T1000 (cell line): Measurements from ENCODE around the gene CACNG6.

ENCODE experiments used
- DNase-seq: peaks from one replicate; lab custom pipeline; 2025; ENCODE audit warnings: mixed read lengths; lab: John Stamatoyannopoulos, UW

CACNG6 gene

GRCh38 chr19:54045771-54046170, 54.3 kb downstream of the CACNG6 start:
- DNase-seq = no peak

- no peak for DNase-seq
Observed at GRCh38 chr19:54047616-54048015, 56.2 kb downstream of the CACNG6 start.
